NCI-H510A treated with DMSO at 0.1 percent for 48 hours (cell line): Measurements from ENCODE around the gene RNH1.

ENCODE experiments used
- DNase-seq: peaks from one replicate; lab custom pipeline; 2025; lab: John Stamatoyannopoulos, UW

RNH1 gene

GRCh38 chr11:537622-538430 lies 30.8 kb upstream of the RNH1 start:
- no peak for DNase-seq

DNA sequence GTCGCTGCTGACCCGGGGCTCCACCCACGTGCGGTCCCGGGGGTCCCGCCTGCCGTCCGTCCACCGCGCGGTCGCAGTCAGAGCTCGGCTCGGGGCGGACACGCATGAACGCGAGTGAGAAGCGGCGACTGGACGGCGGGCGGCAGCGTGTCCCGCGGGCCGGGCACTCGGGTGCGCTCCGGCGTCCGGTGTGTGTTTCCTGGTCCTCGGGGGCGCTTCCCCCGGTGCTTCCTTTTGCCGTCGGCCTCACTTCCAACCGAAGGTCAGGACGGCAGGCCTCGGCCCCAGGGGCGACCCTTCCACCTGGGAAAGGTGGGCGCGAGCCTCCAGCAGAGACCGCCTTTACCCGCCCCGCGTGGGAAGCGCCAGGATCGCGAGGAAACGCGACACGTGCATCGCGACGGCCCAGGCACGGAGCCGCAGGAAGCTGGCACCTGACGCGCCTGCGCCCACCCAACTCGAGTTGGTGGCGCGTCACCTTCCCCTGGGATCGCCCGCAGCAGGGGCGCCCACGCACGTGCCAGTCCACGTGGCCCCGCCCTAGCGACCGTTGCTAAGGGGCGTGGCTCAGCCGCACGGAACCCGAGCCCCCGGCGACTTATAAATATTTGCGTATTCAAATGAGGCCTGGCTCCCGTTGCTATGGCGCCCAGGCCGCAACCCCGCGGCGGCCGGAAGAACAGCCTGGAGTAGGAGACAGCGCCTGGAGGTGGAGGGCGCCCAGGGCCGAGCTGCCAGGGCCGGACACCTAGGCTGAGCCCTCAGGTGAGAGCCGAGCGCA lies 30.0 kb upstream of the RNH1 start, which contains the start of gene LRRC56:
TSS of gene LRRC56 (plus strand) at position 687 of the 781 bp plus-strand sequence. CDS start 3,158 bp downstream, outside the sequence.
- peak; percentile 52 for DNase-seq

GRCh38 chr11:535519-536454 lies 28.7 kb upstream of the RNH1 start, which contains the start of gene HRAS:
Gene HRAS (minus strand): TSS chr11:535576.
- peak; percentile 71 for DNase-seq

- DNase-seq: no peak
Observed at GRCh38 chr11:535210-535518, 28.1 kb upstream of the RNH1 start.

- peak; percentile 22 for DNase-seq
Observed at GRCh38 chr11:534396-535209, 27.6 kb upstream of the RNH1 start.

DNA sequence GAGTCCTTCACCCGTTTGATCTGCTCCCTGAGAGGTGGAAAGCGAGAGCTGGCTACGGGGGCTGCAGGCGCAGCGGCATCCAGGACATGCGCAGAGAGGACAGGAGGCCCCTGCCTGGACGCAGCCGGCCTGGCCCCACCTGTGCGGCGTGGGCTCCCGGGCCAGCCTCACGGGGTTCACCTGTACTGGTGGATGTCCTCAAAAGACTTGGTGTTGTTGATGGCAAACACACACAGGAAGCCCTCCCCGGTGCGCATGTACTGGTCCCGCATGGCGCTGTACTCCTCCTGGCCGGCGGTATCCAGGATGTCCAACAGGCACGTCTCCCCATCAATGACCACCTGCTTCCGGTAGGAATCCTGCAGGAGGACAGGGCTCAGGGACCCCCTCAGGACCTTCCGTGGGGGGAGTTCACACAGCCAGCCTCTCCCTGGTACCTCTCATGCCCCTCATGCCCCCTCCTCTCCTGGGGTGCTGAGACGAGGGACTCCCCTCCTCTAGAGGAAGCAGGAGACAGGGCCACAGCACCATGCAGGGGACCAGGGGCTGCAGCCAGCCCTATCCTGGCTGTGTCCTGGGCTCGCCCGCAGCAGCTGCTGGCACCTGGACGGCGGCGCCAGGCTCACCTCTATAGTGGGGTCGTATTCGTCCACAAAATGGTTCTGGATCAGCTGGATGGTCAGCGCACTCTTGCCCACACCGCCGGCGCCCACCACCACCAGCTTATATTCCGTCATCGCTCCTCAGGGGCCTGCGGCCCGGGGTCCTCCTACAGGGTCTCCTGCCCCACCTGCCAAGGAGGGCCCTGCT lies 26.7 kb upstream of the RNH1 start:
- no peak for DNase-seq

GRCh38 chr11:532986-533585 lies 26.0 kb upstream of the RNH1 start:
- DNase-seq: no peak

DNA sequence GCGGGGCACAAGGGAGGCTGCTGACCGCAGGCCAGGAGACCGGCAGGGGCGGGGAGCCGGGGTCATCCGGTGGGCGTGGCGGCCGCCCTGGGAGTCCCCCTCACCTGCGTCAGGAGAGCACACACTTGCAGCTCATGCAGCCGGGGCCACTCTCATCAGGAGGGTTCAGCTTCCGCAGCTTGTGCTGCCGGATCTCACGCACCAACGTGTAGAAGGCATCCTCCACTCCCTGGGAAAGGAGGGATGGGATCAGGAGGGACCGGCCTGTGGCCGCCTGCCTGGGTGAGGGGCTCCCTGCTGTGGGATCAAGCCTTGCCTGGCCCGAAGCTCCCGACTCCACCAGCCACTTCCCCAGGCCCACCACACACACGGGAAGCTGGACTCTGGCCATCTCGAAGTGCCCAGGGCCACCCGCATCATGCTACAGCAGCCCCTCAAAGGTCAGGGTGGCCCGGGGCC lies 25.5 kb upstream of the RNH1 start:
- DNase-seq: no peak

GRCh38 chr11:531919-532526 lies 25.0 kb upstream of the RNH1 start:
- DNase-seq: no peak

- DNase-seq: no peak
Observed at GRCh38 chr11:530960-531831, 24.2 kb upstream of the RNH1 start.

DNA sequence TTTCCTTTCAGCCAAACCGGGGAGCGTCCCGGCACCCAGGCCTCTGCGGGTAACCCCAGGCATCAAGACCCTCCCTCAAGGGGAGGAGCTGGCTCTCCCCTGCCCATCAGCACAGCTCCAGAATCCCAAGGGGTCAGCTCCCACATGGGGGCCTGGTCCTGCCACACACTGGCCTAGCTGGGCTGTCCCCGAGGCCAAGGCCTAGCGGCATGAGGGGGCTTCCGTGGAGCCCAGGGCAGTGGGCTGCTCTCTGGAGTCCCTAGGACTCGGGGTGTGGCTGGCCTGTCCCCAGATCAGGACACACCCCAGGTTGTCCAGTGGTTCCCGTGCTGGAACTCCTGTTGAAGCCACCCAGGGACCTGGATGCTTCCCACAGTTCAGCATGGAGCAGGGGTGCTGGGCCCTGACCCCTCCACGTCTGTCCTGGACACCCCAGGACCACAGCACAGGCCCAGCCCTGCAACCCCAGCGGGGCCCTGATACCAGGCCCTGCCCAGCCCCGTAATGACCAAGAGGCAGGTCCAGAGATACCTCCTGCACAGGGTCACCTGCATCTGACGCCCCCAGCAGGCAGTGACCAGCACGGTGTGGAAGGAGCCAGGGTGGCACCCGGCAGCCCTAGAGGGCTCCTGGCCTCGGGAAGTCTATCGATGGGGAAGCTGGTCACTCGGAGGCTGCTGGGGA lies 22.8 kb upstream of the RNH1 start:
- DNase-seq: no peak

DNA sequence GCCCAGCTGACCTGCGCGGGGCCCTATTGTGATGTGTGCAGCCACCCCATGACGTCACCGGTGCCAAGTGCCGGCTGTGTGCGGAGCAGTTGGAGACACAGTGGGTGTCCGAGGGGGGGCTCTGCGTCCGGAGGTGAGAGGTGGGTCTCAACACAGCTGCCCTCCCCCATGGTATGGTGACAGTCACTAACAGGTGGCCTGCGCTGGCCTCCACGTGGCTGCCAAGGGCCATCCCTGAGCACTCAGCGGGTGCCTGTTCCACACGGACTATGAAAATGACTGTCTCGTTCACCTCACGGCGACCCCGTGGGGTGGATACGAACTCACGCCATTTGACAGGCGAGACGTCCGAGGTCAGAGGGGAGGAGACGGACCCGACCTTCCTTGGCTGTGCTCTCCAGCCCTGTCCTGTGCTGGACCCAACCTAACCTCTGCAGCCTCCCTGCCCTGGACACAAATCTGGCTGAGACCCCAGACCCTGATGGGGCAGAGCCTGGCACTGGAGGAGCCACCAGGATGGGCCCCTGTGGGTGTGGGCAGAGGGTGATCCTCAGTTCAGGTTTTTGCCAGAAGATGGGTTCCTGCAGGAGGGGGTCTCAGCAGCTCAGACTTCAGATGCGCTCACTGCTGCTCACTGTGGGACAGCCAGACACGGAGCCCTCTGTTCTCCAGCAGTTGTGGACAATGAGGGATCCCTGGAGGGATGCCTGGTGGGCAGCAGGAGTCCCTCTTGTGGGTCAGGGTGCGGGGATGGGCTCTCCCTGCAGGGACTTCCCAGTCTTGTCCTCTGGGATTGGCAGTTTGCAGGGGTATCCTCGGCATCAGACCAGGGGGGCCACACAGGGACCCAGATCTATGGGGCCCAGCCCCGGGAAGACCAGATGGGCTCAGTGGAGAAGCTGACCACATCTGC lies 22.0 kb upstream of the RNH1 start:
- DNase-seq: no peak

GRCh38 chr11:528166-528814 lies 21.2 kb upstream of the RNH1 start:
- DNase-seq: no peak

GRCh38 chr11:526192-526591 lies 19.1 kb upstream of the RNH1 start:
- DNase-seq: no peak

DNA sequence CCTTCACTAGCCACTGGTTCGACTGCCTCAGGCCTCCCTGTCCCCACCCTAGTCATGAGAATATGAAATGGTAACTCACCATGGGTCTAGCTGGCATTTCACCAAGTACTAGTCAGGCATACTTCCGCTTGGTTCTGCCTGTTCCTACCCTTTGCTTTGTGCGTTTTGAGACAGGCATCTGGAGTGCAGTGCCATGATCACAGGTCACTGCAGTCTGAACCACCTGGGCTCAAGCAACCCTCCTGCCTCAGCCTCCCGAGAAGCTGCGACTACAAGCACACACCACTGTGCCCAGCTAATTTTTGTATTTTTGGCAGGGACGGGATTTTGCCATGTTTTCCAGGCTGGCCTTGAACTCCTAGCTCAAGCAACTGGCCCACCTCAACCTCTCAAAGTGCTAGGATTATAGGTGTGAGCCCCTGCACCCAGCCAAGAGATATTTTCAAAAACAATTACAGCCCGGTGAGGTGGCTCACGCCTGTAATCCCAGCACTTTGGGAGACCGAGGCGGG lies 14.2 kb upstream of the RNH1 start:
- DNase-seq: no peak
